ENCODE measurements around the gene CER1. TPM values are rescaled to one million over a fixed set of nuclear protein-coding genes. Genes with fewer than 3 reads are reported as not detected.

CER1 gene
- total and polyA plus RNA-seq, 2 of the 4 experiments (the other 2 are of a cell fraction): not detected

GRCh38 chr9:14761584-14761983 is 39.1 kb upstream of the CER1 start:
- Histone ChIP-seq H3K27me3 (ENCODE audit: control insufficient read depth, insufficient read depth, low read length) (no peaks in the 10 kb centered on the region), H3K14ac (replicated peaks; ENCODE audit: low read depth, low read length) (no peak overlapping the region), H2BK5ac (ENCODE audit: low read depth, low read length, poor library complexity, severe bottlenecking) (no peak overlapping the region), H3K36me3 (ENCODE audit: control insufficient read depth, insufficient read depth, low read length) (no peaks in the 10 kb centered on the region), H3K4me2 (ENCODE audit: low read depth, low read length) (no peak overlapping the region), H3K56ac (ENCODE audit: extremely low read depth, insufficient read depth, low read length) (no peak overlapping the region), H3K79me1 (ENCODE audit: low read depth in 1 of 2, low read length in 2 of 2) (no peaks in the 10 kb centered on the region), H2AFZ (replicated peaks; ENCODE audit: low read length, poor library complexity) (no peak overlapping the region), H3K18ac (ENCODE audit: low read depth, low read length) (no peak overlapping the region), H3K4ac (ENCODE audit: low read depth, low read length) (no peak overlapping the region), H3K23ac (ENCODE audit: low read depth, low read length) (no peak overlapping the region), H2BK15ac (ENCODE audit: low read depth, low read length) (no peak overlapping the region), H3K4me1 (ENCODE audit: control insufficient read depth, insufficient read depth, low read length) (no peaks in the 10 kb centered on the region), H4K5ac (ENCODE audit: low read depth, low read length) (no peak overlapping the region), H3K9me1 (ENCODE audit: insufficient read depth, low read length) (no peaks in the 10 kb centered on the region), H4K91ac (ENCODE audit: insufficient read depth, low read depth, low read length) (no peak overlapping the region), H3K27ac (ENCODE audit: insufficient read depth, low read length) (no peak overlapping the region), H4K20me1 (ENCODE audit: insufficient read depth, low read length) (no peaks in the 10 kb centered on the region), H3K9me3 (ENCODE audit: control insufficient read depth, insufficient read depth, low read length) (no peaks in the 10 kb centered on the region), H2BK120ac (ENCODE audit: low read depth, low read length) (no peak overlapping the region), H3K4me3 (ENCODE audit: insufficient read depth, low read depth, low read length) (no peak overlapping the region), H4K8ac (ENCODE audit: low read depth in 2 of 2, low read length in 2 of 2) (no peak overlapping the region), H2AK9ac (replicated peaks; ENCODE audit: low read depth, low read length, poor library complexity) (no peak overlapping the region), H2BK20ac (ENCODE audit: low read depth, low read length) (no peak overlapping the region), H3K9ac (ENCODE audit: low read depth, low read length) (no peak overlapping the region), H2AK5ac (ENCODE audit: low read depth, low read length) (no peak overlapping the region)
- in situ Hi-C loops (cut with MboI; ENCODE audit: low sequenced_read_pairs): loop anchor here (5.0 to 10.0 kb wide), 2 partner anchors 144 to 297 kb away; no protein-coding TSS in a partner anchor
- TF ChIP-seq, protein P1, sequence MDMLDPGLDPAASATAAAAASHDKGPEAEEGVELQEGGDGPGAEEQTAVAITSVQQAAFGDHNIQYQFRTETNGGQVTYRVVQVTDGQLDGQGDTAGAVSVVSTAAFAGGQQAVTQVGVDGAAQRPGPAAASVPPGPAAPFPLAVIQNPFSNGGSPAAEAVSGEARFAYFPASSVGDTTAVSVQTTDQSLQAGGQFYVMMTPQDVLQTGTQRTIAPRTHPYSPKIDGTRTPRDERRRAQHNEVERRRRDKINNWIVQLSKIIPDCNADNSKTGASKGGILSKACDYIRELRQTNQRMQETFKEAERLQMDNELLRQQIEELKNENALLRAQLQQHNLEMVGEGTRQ (IDR thresholded peaks at IDR 0.05; ENCODE audit: low read depth, low read length): no peak
- TF ChIP-seq NFE2L2 (IDR thresholded peaks at IDR 0.05; ENCODE audit: low read depth, low read length) (no peak), MXI1 (IDR thresholded peaks at IDR 0.05; ENCODE audit: borderline replicate concordance, low read depth, low read length) (no peak)
- TF ChIP-seq, protein P2, sequence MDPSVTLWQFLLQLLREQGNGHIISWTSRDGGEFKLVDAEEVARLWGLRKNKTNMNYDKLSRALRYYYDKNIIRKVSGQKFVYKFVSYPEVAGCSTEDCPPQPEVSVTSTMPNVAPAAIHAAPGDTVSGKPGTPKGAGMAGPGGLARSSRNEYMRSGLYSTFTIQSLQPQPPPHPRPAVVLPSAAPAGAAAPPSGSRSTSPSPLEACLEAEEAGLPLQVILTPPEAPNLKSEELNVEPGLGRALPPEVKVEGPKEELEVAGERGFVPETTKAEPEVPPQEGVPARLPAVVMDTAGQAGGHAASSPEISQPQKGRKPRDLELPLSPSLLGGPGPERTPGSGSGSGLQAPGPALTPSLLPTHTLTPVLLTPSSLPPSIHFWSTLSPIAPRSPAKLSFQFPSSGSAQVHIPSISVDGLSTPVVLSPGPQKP (IDR thresholded peaks at IDR 0.05; ENCODE audit: borderline replicate concordance, low read depth, low read length): no peak
- DNase-seq (no peak), ATAC-seq (ENCODE audit: low read depth) (no peak)
- intact Hi-C loops (cut with micrococcal nuclease): loop anchor here (10.0 kb wide), 2 partner anchors 373 to 1337 kb away; no protein-coding TSS in a partner anchor
- WGBS, 2 experiments (ENCODE audit: extremely low coverage in 2 of 2, insufficient read length in 1 of 2): no CpG with 5 or more reads among the region's 2 CpGs
- BruUV-seq (replicated peaks): no TSS peak
- CTCF ChIA-PET: no interaction called here
- POLR2A ChIA-PET (ENCODE audit: unreplicated experiment): no interaction called here
- dilution Hi-C loops (cut with HindIII; ENCODE audit: low sequenced_read_pairs, unreplicated experiment): no loop called here

Data from IMR-90 (cell line).